Activated B cell treated with CpG ODN at 0.5 μM for 24 hours (primary cell): ENCODE results near the gene TMEM200A. TPM values are rescaled to one million over a fixed set of nuclear protein-coding genes. Genes with fewer than 3 reads are reported as not detected.

ENCODE experiments used
- ATAC-seq: fragments of 200-7000 bp; cut with Tn5 transposase; one replicate; pipeline ENCODE4 v1.10.0; 2021; ENCODE audit warnings: low read depth, mild to moderate bottlenecking, moderate library complexity
- CTCF ChIA-PET: fragments of 350-600 bp; sonication (Branson Sonifier 250); formaldehyde crosslinking; loops from one replicate; lab custom pipeline; 2021; ENCODE audit warnings: antibody characterized with exemption; lab: Charles Lee
- POLR2A ChIA-PET: fragments of 350-600 bp; sonication (Branson Sonifier 250); formaldehyde crosslinking; loops from one replicate; lab custom pipeline; 2021; ENCODE audit warnings: antibody characterized with exemption; lab: Charles Lee
- DNase-seq: peaks from one replicate; pipeline ENCODE4 v3.0.0; 2022
- H3K27ac Mint-ChIP-seq: one replicate; pipeline ENCODE4 v1.8.0; 2020; ENCODE audit warnings: mixed read lengths
- H3K27me3 Mint-ChIP-seq: one replicate; pipeline ENCODE4 v1.8.0; 2021; ENCODE audit warnings: mixed read lengths
- H3K36me3 Mint-ChIP-seq: one replicate; pipeline ENCODE4 v1.8.0; 2021; ENCODE audit warnings: low read depth, mixed read lengths
- H3K4me1 Mint-ChIP-seq: one replicate; pipeline ENCODE4 v1.8.0; 2021; ENCODE audit warnings: mixed read lengths
- H3K4me3 Mint-ChIP-seq: one replicate; pipeline ENCODE4 v1.8.0; 2020; ENCODE audit warnings: mild to moderate bottlenecking, mixed read lengths
- H3K9me3 Mint-ChIP-seq: one replicate; pipeline ENCODE4 v1.8.0; 2020; ENCODE audit warnings: mixed read lengths
- intact Hi-C: fragments of 100-400 bp; cut with micrococcal nuclease; formaldehyde crosslinking; loops from one replicate; pipeline ENCODE4 v1.15.1; 2024
- total RNA-seq: library from RNA; stranded (reverse); gene quantifications from 2 replicates; pipeline ENCODE4 v1.2.3, GENCODE V29; 2022
- TF ChIP-seq, protein P1 (sequence below): fragments of 200-600 bp; IDR thresholded peaks from one replicate; pipeline ENCODE4 v1.8.0; 2022; ENCODE audit warnings: antibody characterized with exemption, mild to moderate bottlenecking

Gene TMEM200A
- total RNA-seq, 1 donor from 2014 or later: 1.1 TPM

DNA sequence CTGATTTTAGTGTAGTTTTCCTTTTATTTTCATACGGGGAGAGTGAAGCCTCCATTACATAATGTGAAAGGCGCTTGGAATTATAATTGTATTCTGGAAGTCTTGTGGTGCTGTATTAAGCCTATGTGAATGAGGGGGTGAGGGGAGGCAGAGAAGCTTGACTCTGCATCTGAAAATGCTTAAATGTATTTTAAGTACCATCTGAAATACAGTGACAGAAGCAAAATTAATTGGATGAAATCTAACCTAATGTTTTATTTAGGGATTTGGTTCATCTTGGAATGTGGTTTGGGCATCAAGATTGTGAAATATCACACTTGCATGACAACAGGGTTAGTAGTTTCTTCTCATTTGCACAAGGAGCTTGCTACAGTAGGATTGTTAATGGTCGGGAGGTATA, 41.2 kb downstream of the TMEM200A start:
- H3K36me3 Mint-ChIP-seq: no peaks in the 10 kb centered on the region
- DNase-seq: no peak
- H3K9me3 Mint-ChIP-seq: no peaks in the 10 kb centered on the region
- no peaks in the 10 kb centered on the region for H3K4me1 Mint-ChIP-seq
- ATAC-seq: no peak
- no peak overlapping the region for H3K27ac Mint-ChIP-seq
- TF ChIP-seq, protein P1, sequence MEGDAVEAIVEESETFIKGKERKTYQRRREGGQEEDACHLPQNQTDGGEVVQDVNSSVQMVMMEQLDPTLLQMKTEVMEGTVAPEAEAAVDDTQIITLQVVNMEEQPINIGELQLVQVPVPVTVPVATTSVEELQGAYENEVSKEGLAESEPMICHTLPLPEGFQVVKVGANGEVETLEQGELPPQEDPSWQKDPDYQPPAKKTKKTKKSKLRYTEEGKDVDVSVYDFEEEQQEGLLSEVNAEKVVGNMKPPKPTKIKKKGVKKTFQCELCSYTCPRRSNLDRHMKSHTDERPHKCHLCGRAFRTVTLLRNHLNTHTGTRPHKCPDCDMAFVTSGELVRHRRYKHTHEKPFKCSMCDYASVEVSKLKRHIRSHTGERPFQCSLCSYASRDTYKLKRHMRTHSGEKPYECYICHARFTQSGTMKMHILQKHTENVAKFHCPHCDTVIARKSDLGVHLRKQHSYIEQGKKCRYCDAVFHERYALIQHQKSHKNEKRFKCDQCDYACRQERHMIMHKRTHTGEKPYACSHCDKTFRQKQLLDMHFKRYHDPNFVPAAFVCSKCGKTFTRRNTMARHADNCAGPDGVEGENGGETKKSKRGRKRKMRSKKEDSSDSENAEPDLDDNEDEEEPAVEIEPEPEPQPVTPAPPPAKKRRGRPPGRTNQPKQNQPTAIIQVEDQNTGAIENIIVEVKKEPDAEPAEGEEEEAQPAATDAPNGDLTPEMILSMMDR: no peak
- H3K4me3 Mint-ChIP-seq: no peak overlapping the region
- POLR2A ChIA-PET: no interaction called here
- H3K27me3 Mint-ChIP-seq: no peaks in the 10 kb centered on the region
- intact Hi-C loops: no loop called here
- CTCF ChIA-PET: no interaction called here

DNA sequence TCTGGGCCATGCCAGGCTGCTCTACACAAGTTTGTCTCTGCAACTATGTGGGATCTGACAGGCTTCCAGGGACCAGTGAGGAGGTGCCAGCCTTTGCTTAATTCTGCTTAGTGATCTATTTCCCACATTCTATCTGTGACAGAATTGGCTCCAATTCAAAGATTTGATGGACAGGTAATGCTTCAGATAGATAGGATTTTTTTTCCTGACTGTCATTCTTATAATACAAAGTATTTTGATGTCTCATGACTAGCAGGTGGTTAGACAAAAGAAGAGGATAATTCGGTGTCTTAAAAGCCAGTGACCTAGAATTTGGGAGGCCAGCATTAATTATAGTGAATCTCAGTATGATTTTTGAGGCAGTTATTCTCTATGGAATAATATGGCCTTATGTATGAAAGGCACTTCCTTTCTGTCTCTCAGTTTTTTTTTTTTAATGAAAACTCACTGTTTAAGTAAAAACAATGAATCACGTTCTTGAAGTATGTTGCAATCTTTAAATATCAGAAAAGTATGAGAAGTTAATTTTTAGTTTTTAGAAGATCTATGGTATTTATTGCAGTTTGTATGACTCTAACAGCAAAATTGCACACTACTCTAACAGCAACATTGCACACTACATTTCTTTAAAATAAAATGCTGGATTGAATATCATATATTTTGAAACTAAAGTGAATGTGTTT, 43.7 kb downstream of the TMEM200A start:
- Mint-ChIP-seq H3K27ac (no peak overlapping the region), H3K4me3 (no peak overlapping the region), H3K4me1 (no peaks in the 10 kb centered on the region), H3K27me3 (peaks cover 4% of the 10 kb centered on the region), H3K36me3 (no peaks in the 10 kb centered on the region), H3K9me3 (no peaks in the 10 kb centered on the region)
- ATAC-seq (no peak), DNase-seq (no peak)
- ChIA-PET CTCF (no interaction called here), POLR2A (no interaction called here)
- TF ChIP-seq, protein P1: no peak
- intact Hi-C loops: no loop called here

DNA sequence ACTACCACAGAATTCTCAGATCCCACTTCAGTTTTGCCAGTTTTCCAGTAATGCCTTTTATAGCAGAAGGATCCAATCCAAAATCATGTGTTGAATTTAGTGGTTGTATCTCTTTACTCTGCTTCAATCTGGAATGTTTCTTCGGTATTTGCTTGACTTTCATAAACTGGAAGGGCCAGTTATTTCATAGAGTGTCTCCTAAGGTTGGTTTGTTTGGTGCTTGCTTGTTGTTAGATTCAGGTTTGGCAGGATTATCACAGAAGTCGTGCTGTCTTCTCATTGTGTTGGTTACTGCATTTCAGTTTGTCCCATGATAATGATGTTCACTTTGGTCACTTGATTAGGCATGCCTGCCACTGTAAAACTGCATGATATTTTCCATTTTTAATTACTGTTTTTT, 45.7 kb downstream of the TMEM200A start:
- ATAC-seq (no peak), DNase-seq (no peak)
- peaks cover 4% of the 10 kb centered on the region for H3K27me3 Mint-ChIP-seq
- intact Hi-C loops: no loop called here
- H3K36me3 Mint-ChIP-seq: no peaks in the 10 kb centered on the region
- H3K4me3 Mint-ChIP-seq: no peak overlapping the region
- no peak overlapping the region for H3K27ac Mint-ChIP-seq
- POLR2A ChIA-PET: no interaction called here
- H3K4me1 Mint-ChIP-seq: no peaks in the 10 kb centered on the region
- TF ChIP-seq, protein P1: no peak
- no peaks in the 10 kb centered on the region for H3K9me3 Mint-ChIP-seq
- CTCF ChIA-PET: no interaction called here

DNA sequence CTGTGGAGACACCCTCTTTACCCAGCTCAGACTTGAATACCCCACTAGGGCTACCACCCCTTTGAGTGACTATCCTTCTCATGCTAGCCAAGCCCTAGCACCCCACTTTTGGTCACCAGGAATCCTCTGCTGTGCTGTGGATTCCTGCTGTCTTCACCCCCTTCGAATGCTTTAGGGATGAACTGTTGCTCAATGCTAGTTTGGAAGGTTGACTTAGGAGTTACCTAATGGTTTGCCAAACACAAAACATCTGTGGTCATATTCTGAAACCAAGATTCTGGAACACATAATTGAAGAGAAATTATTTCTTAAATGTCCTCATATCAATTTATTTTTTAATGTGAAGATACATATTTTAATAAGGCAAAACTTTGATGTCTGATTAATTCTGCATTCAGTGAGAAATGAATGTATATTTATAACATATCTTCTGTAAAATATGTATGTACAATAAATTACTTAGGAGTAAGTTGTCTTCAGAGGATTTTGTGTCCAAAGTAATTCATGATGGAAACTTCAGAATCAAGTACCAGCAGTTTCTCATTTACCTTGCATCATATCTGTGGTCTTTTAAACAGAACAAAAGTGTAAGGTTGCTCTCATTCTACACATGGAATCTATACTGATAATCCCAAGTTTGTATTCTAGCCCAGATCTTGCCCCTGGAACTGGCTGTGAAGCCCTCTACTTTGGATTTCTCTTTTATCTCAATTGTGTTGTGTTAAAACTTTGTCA, 46.9 kb downstream of the TMEM200A start:
- H3K4me3 Mint-ChIP-seq: no peak overlapping the region
- H3K27me3 Mint-ChIP-seq: peaks cover 4% of the 10 kb centered on the region
- no peak for ATAC-seq
- H3K4me1 Mint-ChIP-seq: no peaks in the 10 kb centered on the region
- POLR2A ChIA-PET: no interaction called here
- no peak for DNase-seq
- TF ChIP-seq, protein P1: no peak
- no peaks in the 10 kb centered on the region for H3K9me3 Mint-ChIP-seq
- CTCF ChIA-PET: no interaction called here
- H3K27ac Mint-ChIP-seq: no peak overlapping the region
- no peaks in the 10 kb centered on the region for H3K36me3 Mint-ChIP-seq
- intact Hi-C loops: no loop called here

DNA sequence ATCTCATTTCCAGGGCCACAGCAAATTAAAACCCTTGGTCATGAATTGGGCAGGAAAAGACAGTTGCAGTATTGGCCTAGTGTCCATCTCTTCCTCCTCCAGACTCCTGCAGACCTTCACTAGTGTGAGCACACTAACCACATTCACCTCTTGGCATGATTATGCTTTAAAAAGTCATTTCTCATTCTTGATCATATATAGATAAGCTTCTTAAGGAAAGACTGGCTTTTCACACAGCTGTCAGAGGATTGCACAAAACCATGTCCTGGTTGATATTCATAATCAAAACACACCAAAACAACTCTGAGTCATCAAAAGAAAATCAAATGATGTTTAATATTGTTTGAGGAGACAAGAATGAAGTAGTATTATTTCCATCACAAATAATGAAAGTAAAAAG, 52.1 kb downstream of the TMEM200A start:
- CTCF ChIA-PET: no interaction called here
- Mint-ChIP-seq H3K9me3 (no peaks in the 10 kb centered on the region), H3K4me3 (no peak overlapping the region), H3K36me3 (no peaks in the 10 kb centered on the region), H3K4me1 (no peaks in the 10 kb centered on the region), H3K27ac (no peak overlapping the region), H3K27me3 (peaks cover 4% of the 10 kb centered on the region)
- POLR2A ChIA-PET: no interaction called here
- no peak for DNase-seq
- intact Hi-C loops: no loop called here
- ATAC-seq: no peak
- TF ChIP-seq, protein P1: no peak
